GM21447 (cell line): ENCODE results near the gene NXPH2.

Source experiments
- ATAC-seq: cut with Tn5 transposase; IDR thresholded peaks from one replicate; pipeline ENCODE4 v1.9.1; 2021; ENCODE audit not compliant: unreplicated experiment

NXPH2 gene

GRCh38 chr2:138640921-138641676 is 139.1 kb downstream of the NXPH2 start:
- ATAC-seq: no peak

- no peak for ATAC-seq
Observed at GRCh38 chr2:138637686-138638085, 142.5 kb downstream of the NXPH2 start.

- no peak for ATAC-seq
Observed at GRCh38 chr2:138637061-138637460, 143.1 kb downstream of the NXPH2 start.

- ATAC-seq: no peak
Observed at GRCh38 chr2:138633049-138633448, 147.1 kb downstream of the NXPH2 start.

DNA sequence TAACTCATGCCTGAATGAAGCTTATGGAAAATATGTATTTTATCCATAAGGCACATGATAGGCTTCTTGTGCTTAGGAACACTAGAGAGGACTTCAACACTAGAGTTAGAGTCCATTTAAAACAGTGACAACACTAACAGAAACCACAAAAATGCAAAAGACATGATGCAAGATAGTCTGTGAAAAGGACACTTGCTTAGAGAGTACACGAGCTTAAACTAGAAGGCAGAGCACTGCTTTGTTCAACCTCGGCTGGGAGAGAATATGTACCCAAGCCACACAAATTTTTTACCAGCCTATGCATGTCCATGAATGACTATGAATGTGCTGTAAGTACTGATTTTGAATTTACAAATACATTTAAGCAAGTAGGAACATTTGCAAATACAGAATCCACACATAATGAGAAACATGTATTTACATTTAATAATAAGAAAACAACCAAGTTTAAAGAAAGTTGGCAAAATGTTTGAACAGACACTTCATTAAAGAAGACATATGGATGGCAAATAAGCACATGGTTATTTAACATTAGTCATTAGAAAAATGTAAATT is 148.0 kb downstream of the NXPH2 start:
- ATAC-seq: no peak

- ATAC-seq: no peak
Observed at GRCh38 chr2:138630164-138630563, 150.0 kb downstream of the NXPH2 start.

DNA sequence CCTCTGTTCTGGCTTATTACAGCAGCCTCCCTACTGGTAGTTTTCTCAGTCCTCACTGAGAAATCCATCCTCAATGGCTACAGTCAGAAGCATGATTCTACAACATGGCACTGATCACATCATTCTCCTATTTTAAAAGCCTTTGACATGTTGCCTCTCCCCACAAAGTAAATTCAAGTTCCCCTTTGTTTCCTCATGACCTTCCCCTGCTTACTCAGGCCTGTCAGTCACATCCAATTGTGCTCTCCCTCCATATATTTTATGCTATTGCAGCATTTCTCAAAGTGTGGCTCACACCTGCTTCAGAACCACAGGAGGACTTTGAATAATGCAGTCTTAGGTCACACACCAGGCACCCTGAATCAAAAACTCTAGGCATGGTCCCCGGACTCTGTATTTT is 154.0 kb downstream of the NXPH2 start:
- no peak for ATAC-seq

DNA sequence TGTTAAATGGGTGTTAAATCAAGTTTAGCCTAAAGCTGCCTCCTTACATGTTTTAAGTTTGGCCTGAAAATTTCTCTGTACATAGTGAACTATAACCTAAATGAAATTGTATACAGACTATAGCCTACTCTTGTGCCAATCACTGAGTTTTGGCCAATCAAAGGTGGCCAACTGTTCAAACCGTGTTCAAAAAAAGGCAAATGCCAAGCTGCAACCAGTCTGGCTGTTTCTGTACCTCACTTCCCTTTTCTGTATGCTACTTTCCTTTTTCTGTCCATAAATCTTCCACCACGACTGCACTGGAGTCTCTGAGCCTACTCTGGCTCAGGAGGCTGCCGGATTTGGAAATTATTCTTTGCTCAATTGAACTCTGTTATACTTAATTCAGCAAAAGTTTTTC is 157.6 kb downstream of the NXPH2 start:
- no peak for ATAC-seq

- ATAC-seq: no peak
Observed at GRCh38 chr2:138621139-138621538, 159.1 kb downstream of the NXPH2 start.

GRCh38 chr2:138620431-138620830 is 159.8 kb downstream of the NXPH2 start:
- no peak for ATAC-seq
